ENCODE data around the gene NEK10.

Gene NEK10

DNA sequence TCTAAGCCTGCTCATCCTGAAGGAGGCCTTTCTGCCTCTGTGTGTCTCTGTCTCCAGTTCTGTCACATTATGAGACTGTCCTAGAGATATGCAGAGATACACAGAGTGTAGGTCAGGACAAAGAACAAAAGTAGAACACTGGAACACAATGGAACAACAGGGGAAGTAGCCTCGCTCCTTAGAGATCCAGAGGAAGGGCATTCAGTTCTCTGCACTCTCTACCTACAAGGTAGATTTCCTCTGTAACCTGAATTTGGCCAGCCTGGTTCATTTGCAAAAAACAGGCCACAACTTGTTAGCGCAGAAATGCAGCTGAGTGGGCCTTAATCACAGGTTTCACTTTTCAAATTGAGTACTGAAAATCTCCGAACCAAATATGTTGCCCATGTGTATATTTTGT, 19.4 kb downstream of the NEK10 start:
- no peak overlapping the region for H3K27ac ChIP-seq
- TF ChIP-seq, protein P1, sequence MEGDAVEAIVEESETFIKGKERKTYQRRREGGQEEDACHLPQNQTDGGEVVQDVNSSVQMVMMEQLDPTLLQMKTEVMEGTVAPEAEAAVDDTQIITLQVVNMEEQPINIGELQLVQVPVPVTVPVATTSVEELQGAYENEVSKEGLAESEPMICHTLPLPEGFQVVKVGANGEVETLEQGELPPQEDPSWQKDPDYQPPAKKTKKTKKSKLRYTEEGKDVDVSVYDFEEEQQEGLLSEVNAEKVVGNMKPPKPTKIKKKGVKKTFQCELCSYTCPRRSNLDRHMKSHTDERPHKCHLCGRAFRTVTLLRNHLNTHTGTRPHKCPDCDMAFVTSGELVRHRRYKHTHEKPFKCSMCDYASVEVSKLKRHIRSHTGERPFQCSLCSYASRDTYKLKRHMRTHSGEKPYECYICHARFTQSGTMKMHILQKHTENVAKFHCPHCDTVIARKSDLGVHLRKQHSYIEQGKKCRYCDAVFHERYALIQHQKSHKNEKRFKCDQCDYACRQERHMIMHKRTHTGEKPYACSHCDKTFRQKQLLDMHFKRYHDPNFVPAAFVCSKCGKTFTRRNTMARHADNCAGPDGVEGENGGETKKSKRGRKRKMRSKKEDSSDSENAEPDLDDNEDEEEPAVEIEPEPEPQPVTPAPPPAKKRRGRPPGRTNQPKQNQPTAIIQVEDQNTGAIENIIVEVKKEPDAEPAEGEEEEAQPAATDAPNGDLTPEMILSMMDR (conservative IDR thresholded peaks at IDR 0.05): no peak
- no peak for TF ChIP-seq ZFX (IDR thresholded peaks at IDR 0.05)

DNA sequence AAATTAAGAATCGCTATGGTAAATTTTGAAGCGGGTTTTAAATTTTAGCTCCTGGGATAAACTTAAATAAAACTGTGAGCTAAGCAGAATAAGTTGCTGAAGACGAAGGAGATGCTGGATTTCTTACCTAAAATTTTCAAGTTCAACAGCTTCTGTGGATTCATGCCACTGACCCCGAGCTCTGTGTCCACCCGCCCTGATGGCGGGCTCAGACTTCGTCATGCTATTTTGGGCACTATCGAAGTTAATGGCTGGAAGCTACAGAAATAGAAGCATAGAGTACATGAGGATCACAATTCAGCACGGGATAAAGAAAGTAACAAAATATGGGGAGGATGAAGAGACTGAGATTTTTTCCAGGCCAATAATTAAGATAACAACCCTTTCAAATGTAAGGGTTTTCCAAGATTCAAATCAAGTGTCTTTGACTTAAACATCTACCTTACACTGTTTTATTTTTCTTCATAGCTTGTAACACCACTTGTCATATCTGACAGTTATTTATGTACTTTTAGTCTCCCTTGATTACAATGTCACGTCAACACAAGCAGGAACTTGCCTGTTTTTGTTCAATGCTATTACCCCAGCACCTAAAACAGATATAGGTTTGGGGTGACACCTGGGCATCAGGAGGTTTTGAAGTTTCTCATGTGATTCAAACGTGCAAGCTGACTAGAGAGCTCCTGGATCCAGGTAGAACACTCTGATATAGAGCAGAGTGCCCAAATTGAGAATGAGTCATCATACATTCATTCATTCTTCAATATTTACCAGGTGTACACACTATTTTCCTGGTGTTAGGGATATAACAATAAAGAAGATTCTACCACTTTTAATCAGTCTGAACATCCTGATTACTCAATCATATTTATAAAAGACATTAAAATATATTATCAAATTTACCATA, 23.0 kb downstream of the NEK10 start:
- TF ChIP-seq ZFX (IDR thresholded peaks at IDR 0.05): no peak
- TF ChIP-seq, protein P1 (conservative IDR thresholded peaks at IDR 0.05): no peak
- H3K27ac ChIP-seq: no peak overlapping the region

DNA sequence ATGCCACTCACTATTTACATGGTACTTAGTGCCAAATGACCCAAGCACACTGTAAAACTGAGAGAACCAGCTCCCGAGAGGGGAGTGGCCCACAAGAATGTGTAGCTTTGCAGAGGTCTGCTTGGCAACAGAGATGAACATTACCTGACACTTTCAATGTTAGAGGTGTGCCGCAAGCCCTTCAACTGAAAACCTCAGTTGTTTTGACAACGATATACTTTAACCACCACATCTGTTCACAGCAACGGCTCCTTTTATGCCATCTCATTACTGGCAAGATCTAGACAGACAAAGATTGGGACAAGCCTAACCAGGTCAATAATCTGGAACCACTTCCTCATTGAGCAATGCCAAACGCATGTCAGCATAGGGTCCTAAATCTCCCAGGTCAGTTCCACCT, 23.7 kb downstream of the NEK10 start:
- no peak for TF ChIP-seq ZFX (IDR thresholded peaks at IDR 0.05)
- TF ChIP-seq, protein P1 (conservative IDR thresholded peaks at IDR 0.05): no peak
- no peak overlapping the region; the same call in 1 of the 2 replicates for H3K27ac ChIP-seq

DNA sequence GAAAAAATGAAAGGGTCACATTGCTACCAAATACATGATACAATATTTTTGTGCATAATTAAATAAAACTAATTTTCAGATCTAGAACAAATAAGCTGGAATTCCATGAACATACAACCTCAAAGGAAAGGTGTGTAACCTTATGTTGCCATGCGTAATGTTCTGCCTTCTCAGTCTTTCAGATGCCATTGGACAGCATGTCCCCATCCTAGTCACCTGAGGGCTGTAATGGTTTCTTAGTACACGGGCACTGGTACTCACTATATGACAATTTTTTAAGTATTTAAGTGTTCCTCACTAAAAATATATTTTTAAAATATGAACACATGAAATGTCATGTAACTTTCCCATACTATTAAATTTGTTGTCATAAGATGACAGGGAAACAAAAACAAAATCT, 24.1 kb downstream of the NEK10 start:
- no peak overlapping the region; the same call in 1 of the 2 replicates for H3K27ac ChIP-seq
- no peak for TF ChIP-seq ZFX (IDR thresholded peaks at IDR 0.05)
- TF ChIP-seq, protein P1 (conservative IDR thresholded peaks at IDR 0.05): no peak

DNA sequence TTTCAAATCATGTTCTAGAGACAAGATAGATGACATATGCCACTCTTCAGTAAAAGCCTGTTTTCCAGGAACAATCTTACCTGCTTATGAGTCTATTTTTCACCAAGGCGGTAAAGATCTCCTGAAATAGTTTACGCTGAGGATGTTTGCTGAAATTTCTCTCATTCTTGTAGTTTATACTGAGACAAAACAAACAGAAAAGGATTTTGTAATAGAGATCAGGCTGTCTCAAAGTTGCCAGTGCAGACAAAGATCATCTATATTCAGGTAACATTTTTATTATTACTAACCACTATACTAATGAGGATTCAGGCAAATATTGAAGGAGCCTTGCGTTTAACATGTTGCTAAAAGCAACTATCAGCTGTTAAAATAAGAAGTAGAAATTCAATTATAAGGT, 25.0 kb downstream of the NEK10 start:
- no peak overlapping the region for H3K27ac ChIP-seq
- TF ChIP-seq ZFX (IDR thresholded peaks at IDR 0.05): no peak
- TF ChIP-seq, protein P1 (conservative IDR thresholded peaks at IDR 0.05): no peak

DNA sequence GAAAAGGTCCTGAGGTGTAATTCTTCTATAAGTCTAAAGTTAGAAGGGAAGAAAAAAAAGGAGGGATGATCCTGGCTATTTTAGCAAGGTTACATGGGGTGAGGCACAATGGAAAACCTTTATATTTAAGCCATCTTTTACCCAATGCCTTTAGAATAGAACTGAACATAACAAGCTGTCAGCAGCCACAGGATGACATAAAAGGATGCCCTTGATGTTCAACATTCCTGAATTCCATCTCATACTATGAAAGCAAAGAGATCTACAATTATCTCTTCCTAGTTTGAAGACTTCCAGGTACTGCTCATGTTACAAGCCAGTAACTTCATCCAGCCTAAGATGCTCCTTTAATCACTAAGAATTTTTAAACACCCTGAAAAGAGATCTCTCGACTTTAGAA, 26.9 kb downstream of the NEK10 start:
- TF ChIP-seq, protein P1 (conservative IDR thresholded peaks at IDR 0.05): no peak
- TF ChIP-seq ZFX (IDR thresholded peaks at IDR 0.05): no peak
- H3K27ac ChIP-seq: no peak overlapping the region

DNA sequence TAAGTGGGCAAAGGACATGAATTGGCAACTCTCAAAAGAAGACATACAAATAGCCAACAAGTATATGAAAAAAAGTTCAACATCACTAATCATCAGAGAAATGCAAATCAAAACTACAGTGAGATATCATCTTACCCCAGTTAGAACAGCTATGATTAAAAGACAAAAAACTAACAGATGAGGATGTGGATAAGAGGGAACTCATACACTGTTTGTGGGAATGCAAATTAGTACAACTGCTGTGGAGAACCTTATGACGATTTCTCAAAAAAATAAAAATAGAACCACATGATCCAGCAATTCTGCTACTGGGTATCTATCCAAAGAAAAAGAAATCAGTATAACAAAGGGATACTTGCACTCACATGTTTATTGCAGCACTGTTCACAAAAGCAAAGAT, 28.6 kb downstream of the NEK10 start:
- TF ChIP-seq ZFX (IDR thresholded peaks at IDR 0.05): no peak
- TF ChIP-seq, protein P1 (conservative IDR thresholded peaks at IDR 0.05): no peak
- no peak overlapping the region for H3K27ac ChIP-seq

Data from C4-2B (cell line).